SK-N-SH (cell line): ENCODE results near the gene ABLIM2.

Source experiments
- EZH2phosphoT487 ChIP-seq: fragments of 200-600 bp; sonication (generic); IDR thresholded peaks from 2 replicates; pipeline ENCODE4 v1.6.1; 2017; ENCODE audit warnings: low read depth, mixed run types, mild to moderate bottlenecking, antibody characterized with exemption, moderate library complexity, borderline replicate concordance
- FOXM1 ChIP-seq: IDR thresholded peaks from 2 replicates; pipeline ENCODE4 v1.4.0; 2012; ENCODE audit warnings: low read depth, mild to moderate bottlenecking
- GATA2 ChIP-seq: sonication (generic); formaldehyde crosslinking; IDR thresholded peaks from 2 replicates; pipeline ENCODE4 v1.5.0; 2020; ENCODE audit warnings: mild to moderate bottlenecking, missing genetic modification reagents
- MAX ChIP-seq: IDR thresholded peaks from 2 replicates; pipeline ENCODE4 v1.4.0; 2012; ENCODE audit warnings: low read depth
- NFIC ChIP-seq: IDR thresholded peaks from 2 replicates; pipeline ENCODE4 v1.4.0; 2012; ENCODE audit warnings: borderline replicate concordance
- NRF1 ChIP-seq: IDR thresholded peaks from 2 replicates; pipeline ENCODE4 v1.6.1; 2012; ENCODE audit warnings: low read depth, mild to moderate bottlenecking, low read length
- POLR2AphosphoS5 ChIP-seq: IDR thresholded peaks from 2 replicates; pipeline ENCODE4 v1.6.1; 2012; ENCODE audit warnings: low read depth, low read length
- RCOR1 ChIP-seq: fragments of 150-350 bp; IDR thresholded peaks from 2 replicates; pipeline ENCODE4 v1.6.1; 2017; ENCODE audit warnings: antibody characterized with exemption, low read length
- TAF1 ChIP-seq: IDR thresholded peaks from 2 replicates; pipeline ENCODE4 v1.6.1; 2012; ENCODE audit warnings: low read depth, mild to moderate bottlenecking, low read length, moderate library complexity, borderline replicate concordance
- YY1 ChIP-seq: IDR thresholded peaks from 2 replicates; pipeline ENCODE4 v1.4.0; 2012; ENCODE audit warnings: low read depth, mild to moderate bottlenecking
- TF ChIP-seq, protein P1 (sequence below): fragments of 200-600 bp; sonication (generic); IDR thresholded peaks from 2 replicates; pipeline ENCODE4 v1.6.1; 2017; ENCODE audit warnings: antibody characterized with exemption, mild to moderate bottlenecking, moderate library complexity
- TF ChIP-seq, protein P2 (sequence below): fragments of 150-350 bp; IDR thresholded peaks from 2 replicates; pipeline ENCODE4 v1.6.1; 2016; ENCODE audit warnings: mild to moderate bottlenecking, low read depth, low read length
- TF ChIP-seq, protein P3 (sequence below): fragments of 150-350 bp; IDR thresholded peaks from 2 replicates; pipeline ENCODE4 v1.6.1; 2017; ENCODE audit warnings: antibody characterized with exemption, low read length, low read depth, borderline replicate concordance

GRCh38 chr4:8120501-8120900 is 38.1 kb downstream of the ABLIM2 start:
- TF ChIP-seq POLR2AphosphoS5 (no peak), RCOR1 (no peak), FOXM1 (no peak), EZH2phosphoT487 (no peak), NRF1 (no peak), GATA2 (CRISPR knock-in tag) (no peak), TAF1 (no peak), MAX (no peak), NFIC (no peak), YY1 (no peak)
- TF ChIP-seq, protein P1, sequence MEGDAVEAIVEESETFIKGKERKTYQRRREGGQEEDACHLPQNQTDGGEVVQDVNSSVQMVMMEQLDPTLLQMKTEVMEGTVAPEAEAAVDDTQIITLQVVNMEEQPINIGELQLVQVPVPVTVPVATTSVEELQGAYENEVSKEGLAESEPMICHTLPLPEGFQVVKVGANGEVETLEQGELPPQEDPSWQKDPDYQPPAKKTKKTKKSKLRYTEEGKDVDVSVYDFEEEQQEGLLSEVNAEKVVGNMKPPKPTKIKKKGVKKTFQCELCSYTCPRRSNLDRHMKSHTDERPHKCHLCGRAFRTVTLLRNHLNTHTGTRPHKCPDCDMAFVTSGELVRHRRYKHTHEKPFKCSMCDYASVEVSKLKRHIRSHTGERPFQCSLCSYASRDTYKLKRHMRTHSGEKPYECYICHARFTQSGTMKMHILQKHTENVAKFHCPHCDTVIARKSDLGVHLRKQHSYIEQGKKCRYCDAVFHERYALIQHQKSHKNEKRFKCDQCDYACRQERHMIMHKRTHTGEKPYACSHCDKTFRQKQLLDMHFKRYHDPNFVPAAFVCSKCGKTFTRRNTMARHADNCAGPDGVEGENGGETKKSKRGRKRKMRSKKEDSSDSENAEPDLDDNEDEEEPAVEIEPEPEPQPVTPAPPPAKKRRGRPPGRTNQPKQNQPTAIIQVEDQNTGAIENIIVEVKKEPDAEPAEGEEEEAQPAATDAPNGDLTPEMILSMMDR = no peak
- TF ChIP-seq, protein P2, sequence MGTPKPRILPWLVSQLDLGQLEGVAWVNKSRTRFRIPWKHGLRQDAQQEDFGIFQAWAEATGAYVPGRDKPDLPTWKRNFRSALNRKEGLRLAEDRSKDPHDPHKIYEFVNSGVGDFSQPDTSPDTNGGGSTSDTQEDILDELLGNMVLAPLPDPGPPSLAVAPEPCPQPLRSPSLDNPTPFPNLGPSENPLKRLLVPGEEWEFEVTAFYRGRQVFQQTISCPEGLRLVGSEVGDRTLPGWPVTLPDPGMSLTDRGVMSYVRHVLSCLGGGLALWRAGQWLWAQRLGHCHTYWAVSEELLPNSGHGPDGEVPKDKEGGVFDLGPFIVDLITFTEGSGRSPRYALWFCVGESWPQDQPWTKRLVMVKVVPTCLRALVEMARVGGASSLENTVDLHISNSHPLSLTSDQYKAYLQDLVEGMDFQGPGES = no peak
- TF ChIP-seq, protein P3, sequence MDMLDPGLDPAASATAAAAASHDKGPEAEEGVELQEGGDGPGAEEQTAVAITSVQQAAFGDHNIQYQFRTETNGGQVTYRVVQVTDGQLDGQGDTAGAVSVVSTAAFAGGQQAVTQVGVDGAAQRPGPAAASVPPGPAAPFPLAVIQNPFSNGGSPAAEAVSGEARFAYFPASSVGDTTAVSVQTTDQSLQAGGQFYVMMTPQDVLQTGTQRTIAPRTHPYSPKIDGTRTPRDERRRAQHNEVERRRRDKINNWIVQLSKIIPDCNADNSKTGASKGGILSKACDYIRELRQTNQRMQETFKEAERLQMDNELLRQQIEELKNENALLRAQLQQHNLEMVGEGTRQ = no peak
